HEK293T (cell line): ENCODE measurements around the gene REXO4.

Source experiments
- ARNT ChIP-seq: fragments of 450-650 bp; IDR thresholded peaks from 2 replicates; pipeline ENCODE4 v1.6.1; 2017; ENCODE audit warnings: mild to moderate bottlenecking
- CTBP1 ChIP-seq: fragments of 450-650 bp; IDR thresholded peaks from 2 replicates; pipeline ENCODE4 v1.6.1; 2016; ENCODE audit warnings: borderline replicate concordance
- ELF4 ChIP-seq: fragments of 450-650 bp; IDR thresholded peaks from 2 replicates; pipeline ENCODE4 v1.6.1; 2017; ENCODE audit warnings: antibody characterized with exemption
- FOXA1 ChIP-seq: fragments of 450-650 bp; IDR thresholded peaks from 2 replicates; pipeline ENCODE4 v1.6.1; 2016; ENCODE audit warnings: mild to moderate bottlenecking
- FOXK2 ChIP-seq: fragments of 450-650 bp; IDR thresholded peaks from 2 replicates; pipeline ENCODE4 v1.6.1; 2016; ENCODE audit warnings: mild to moderate bottlenecking
- FOXM1 ChIP-seq: fragments of 450-650 bp; IDR thresholded peaks from 2 replicates; pipeline ENCODE4 v1.6.1; 2017; ENCODE audit warnings: mild to moderate bottlenecking, borderline replicate concordance
- HDGF ChIP-seq: fragments of 450-650 bp; IDR thresholded peaks from 2 replicates; pipeline ENCODE4 v1.6.1; 2017; ENCODE audit warnings: antibody characterized with exemption, borderline replicate concordance
- LEF1 ChIP-seq: fragments of 450-650 bp; IDR thresholded peaks from 2 replicates; pipeline ENCODE4 v1.6.1; 2017; ENCODE audit warnings: mild to moderate bottlenecking, borderline replicate concordance
- NFRKB ChIP-seq: fragments of 450-650 bp; IDR thresholded peaks from 2 replicates; pipeline ENCODE4 v1.6.1; 2016; ENCODE audit warnings: mild to moderate bottlenecking, moderate library complexity
- SP1 ChIP-seq: fragments of 450-650 bp; IDR thresholded peaks from 2 replicates; pipeline ENCODE4 v1.6.1; 2017
- SUZ12 ChIP-seq: fragments of 450-650 bp; IDR thresholded peaks from 2 replicates; pipeline ENCODE4 v1.6.1; 2016; ENCODE audit warnings: mild to moderate bottlenecking
- TARDBP ChIP-seq: fragments of 450-650 bp; IDR thresholded peaks from 2 replicates; pipeline ENCODE4 v1.6.1; 2016
- ZNF384 ChIP-seq: fragments of 450-650 bp; IDR thresholded peaks from 2 replicates; pipeline ENCODE4 v1.6.1; 2016
- TF ChIP-seq, protein P1 (sequence below): fragments of 450-650 bp; IDR thresholded peaks from 2 replicates; pipeline ENCODE4 v1.6.1; 2016

DNA sequence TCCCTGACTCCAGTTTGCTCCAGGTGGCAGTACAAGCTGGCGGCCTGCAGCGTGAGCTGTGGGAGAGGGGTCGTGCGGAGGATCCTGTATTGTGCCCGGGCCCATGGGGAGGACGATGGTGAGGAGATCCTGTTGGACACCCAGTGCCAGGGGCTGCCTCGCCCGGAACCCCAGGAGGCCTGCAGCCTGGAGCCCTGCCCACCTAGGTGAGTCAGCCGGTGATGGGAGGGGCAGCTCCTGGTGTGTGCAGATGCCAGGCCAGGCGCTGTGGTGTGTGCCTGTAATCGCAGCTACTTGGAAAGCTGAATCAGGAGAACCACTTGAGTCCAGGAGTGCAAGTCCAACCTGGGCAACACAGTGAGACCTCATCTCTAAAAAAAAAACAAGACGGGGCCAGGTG lies 31.9 kb upstream of the REXO4 start:
- TF ChIP-seq, protein P1, sequence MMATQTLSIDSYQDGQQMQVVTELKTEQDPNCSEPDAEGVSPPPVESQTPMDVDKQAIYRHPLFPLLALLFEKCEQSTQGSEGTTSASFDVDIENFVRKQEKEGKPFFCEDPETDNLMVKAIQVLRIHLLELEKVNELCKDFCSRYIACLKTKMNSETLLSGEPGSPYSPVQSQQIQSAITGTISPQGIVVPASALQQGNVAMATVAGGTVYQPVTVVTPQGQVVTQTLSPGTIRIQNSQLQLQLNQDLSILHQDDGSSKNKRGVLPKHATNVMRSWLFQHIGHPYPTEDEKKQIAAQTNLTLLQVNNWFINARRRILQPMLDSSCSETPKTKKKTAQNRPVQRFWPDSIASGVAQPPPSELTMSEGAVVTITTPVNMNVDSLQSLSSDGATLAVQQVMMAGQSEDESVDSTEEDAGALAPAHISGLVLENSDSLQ = no peak
- TF ChIP-seq HDGF (no peak), SP1 (no peak), FOXK2 (no peak), ELF4 (no peak), FOXM1 (no peak), FOXA1 (no peak), NFRKB (no peak), CTBP1 (no peak), SUZ12 (no peak), LEF1 (no peak), ARNT (no peak), TARDBP (no peak), ZNF384 (no peak)
